ENCODE data around the gene UFSP1. TPM values are rescaled to one million over a fixed set of nuclear protein-coding genes. Genes with fewer than 3 reads are reported as not detected.

UFSP1 gene
- total and polyA plus RNA-seq, 10 of the 15 experiments (the other 5 are each of a cell fraction or from before 2014, with no cell fraction given) = 0.14 to 10.6 (median 2.8) TPM

- TF ChIP-seq IRF3 (IDR thresholded peaks at IDR 0.05) (no peak), ETV6 (conservative IDR thresholded peaks at IDR 0.05 in 1 of 2, IDR thresholded peaks at IDR 0.05 in 1 of 2; ENCODE audit: borderline replicate concordance in 1 of 2, low read depth in 1 of 2) (peak in 1 of 2 experiments; percentile 80; a peak in 2 of 4 replicates), SKIL (IDR thresholded peaks at IDR 0.05; ENCODE audit: low read depth, poor library complexity, severe bottlenecking) (no peak), ZSCAN29 (IDR thresholded peaks at IDR 0.05) (no peak), ZNF274 (IDR thresholded peaks at IDR 0.05; ENCODE audit: insufficient read depth, insufficient read length) (no peak), MEF2B (IDR thresholded peaks at IDR 0.05; ENCODE audit: partially characterized antibody, poor library complexity, severe bottlenecking) (peak; percentile 21), TAF1 (IDR thresholded peaks at IDR 0.05; ENCODE audit: borderline replicate concordance, low read depth, low read length) (peak; percentile 59; the same call in 1 of the 2 replicates), RCOR1 (conservative IDR thresholded peaks at IDR 0.05; ENCODE audit: low read depth, low read length) (no peak), MXI1 (IDR thresholded peaks at IDR 0.05; ENCODE audit: low read depth, low read length) (no peak), BCL3 (IDR thresholded peaks at IDR 0.05; ENCODE audit: borderline replicate concordance, insufficient read depth, low read depth, low read length, poor library complexity, severe bottlenecking) (no peak), ESRRA (IDR thresholded peaks at IDR 0.05; ENCODE audit: low read length) (no peak), FOS (IDR thresholded peaks at IDR 0.05; ENCODE audit: borderline replicate concordance, extremely low read depth, insufficient read length) (no peak), SMARCA5 (IDR thresholded peaks at IDR 0.05) (no peak), BCLAF1 (IDR thresholded peaks at IDR 0.05) (no peak), NBN (IDR thresholded peaks at IDR 0.05) (0 out of 2 replicates have a peak, but pooled peaks have one; percentile 35), EED (IDR thresholded peaks at IDR 0.05; ENCODE audit: low read depth) (0 out of 2 replicates have a peak, but pooled peaks have one; percentile 0), REST (IDR thresholded peaks at IDR 0.05; ENCODE audit: low read depth, low read length) (no peak)
These were observed 1.8 kb downstream of the UFSP1 start (continued) for GRCh38 chr7:100887516-100888290.
